Measurements from ENCODE around the gene SPACA6.
"Not testable (repeated sequence)": the region's sequence is repeated elsewhere in the genome, so short reads cannot be mapped to it uniquely, and the experiment has no call there.

SPACA6 gene, protein sequence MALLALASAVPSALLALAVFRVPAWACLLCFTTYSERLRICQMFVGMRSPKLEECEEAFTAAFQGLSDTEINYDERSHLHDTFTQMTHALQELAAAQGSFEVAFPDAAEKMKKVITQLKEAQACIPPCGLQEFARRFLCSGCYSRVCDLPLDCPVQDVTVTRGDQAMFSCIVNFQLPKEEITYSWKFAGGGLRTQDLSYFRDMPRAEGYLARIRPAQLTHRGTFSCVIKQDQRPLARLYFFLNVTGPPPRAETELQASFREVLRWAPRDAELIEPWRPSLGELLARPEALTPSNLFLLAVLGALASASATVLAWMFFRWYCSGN

DNA sequence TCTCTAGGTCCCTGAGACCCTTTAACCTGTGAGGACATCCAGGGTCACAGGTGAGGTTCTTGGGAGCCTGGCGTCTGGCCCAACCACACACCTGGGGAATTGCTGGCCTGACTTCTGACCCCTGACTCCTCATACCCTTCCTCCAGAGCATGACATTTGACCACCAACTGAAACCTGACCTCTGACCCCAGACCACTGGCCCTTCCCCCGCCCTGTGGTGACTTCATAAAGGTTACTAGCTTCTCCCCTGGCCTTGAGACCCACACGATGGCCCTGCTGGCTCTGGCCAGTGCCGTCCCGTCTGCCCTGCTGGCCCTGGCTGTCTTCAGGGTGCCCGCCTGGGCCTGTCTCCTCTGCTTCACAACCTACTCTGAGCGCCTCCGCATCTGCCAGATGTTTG lies at the start of gene SPACA6:
SPACA6 (plus strand) TSS at position 71 of the 400 bp plus-strand sequence; CDS start at position 268, 197 bp downstream.
- Histone ChIP-seq H3K9me3 (ENCODE audit: control insufficient read depth, insufficient read depth, low read length) (no peaks in the 10 kb centered on the region), H3K4me1 (ENCODE audit: control insufficient read depth, insufficient read depth, low read length) (peaks cover 2% of the 10 kb centered on the region; the same call in 1 of the 2 replicates), H3K36me3 (ENCODE audit: control insufficient read depth, insufficient read depth, low read length) (no peaks in the 10 kb centered on the region), H3K27ac (ENCODE audit: low read length) (no peak within 1 kb of the TSS), H3K27me3 (ENCODE audit: control insufficient read depth, insufficient read depth, low read length) (no peaks in the 10 kb centered on the region), H3K4me3 (ENCODE audit: low read length) (no peak within 1 kb of the TSS)
- no CpG with 5 or more reads among the region's 8 CpGs for WGBS (ENCODE audit: insufficient coverage, insufficient read length)
- DNase-seq (ENCODE audit: low read depth, low spot score) = no peak

DNA sequence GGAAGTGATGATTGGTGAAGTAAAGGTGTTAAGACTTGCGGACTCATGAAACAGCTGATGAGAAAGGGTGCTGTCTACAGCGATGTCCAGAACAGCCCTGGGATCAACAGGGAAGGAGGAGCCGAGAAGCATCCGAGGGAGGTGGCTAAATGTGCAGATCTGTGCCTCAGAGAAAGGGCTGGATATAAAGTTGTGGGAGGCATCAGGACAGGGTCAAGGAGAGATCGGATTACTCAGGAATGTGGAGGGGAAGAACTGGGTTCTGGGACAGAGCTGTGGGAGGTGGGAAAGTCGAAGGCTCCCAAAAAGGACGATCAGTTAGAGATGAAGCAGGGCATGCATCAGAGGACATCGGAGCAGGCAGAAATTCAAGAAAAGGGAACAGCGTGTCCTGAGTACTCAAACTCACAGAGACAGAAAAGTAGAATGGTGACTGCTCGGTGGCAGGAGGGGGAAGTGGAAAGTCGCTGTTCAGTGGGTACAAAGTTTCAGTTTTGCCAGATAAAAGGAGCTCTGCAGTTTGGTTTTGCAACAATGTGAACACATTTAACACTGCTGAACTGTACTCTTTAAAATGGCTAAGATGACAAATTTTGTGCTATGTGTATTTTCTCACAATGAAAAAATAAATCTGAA lies 48.4 kb upstream of the SPACA6 start:
- Histone ChIP-seq H3K27me3 (ENCODE audit: control insufficient read depth, insufficient read depth, low read length) (no peaks in the 10 kb centered on the region), H3K36me3 (ENCODE audit: control insufficient read depth, insufficient read depth, low read length) (no peaks in the 10 kb centered on the region), H3K4me1 (ENCODE audit: control insufficient read depth, insufficient read depth, low read length) (no peaks in the 10 kb centered on the region), H3K4me3 (ENCODE audit: low read length) (no peak overlapping the region), H3K27ac (ENCODE audit: low read length) (no peak overlapping the region), H3K9me3 (ENCODE audit: control insufficient read depth, insufficient read depth, low read length) (no peaks in the 10 kb centered on the region)
- WGBS (ENCODE audit: insufficient coverage, insufficient read length) = no CpG with 5 or more reads among the region's 11 CpGs
- DNase-seq (ENCODE audit: low read depth, low spot score) = no peak

DNA sequence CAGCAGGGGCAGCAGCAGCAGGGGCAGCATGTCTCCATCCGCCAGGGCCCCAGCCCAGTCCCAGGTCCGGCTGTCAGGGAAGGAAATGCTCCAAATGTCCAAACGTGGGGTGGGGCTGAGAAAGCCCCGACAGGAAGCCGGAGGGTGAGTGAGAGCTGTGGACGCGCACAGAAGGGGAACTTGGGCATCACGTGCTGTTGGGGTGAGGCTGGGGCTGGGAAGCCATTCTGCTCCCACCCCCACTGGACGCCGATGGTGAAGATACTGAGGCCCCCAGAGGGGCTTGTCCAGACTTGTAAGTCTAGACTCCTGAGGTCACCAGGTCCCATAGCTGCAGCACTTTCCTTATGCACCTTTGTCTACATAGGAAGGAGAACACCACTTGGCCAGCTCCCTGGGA lies 46.4 kb upstream of the SPACA6 start, which contains the start of gene SIGLEC14:
SIGLEC14 (minus strand) TSS at position 96 of the 400 bp plus-strand sequence; CDS start at position 30, 66 bp downstream.
- not testable (repeated sequence) for H3K9me3 ChIP-seq (ENCODE audit: control insufficient read depth, insufficient read depth, low read length); H3K36me3 ChIP-seq (ENCODE audit: control insufficient read depth, insufficient read depth, low read length); H3K27ac ChIP-seq (ENCODE audit: low read length); DNase-seq (ENCODE audit: low read depth, low spot score); H3K4me1 ChIP-seq (ENCODE audit: control insufficient read depth, insufficient read depth, low read length); H3K4me3 ChIP-seq (ENCODE audit: low read length); H3K27me3 ChIP-seq (ENCODE audit: control insufficient read depth, insufficient read depth, low read length)
- WGBS (ENCODE audit: insufficient coverage, insufficient read length) = no CpG with 5 or more reads among the region's 10 CpGs

DNA sequence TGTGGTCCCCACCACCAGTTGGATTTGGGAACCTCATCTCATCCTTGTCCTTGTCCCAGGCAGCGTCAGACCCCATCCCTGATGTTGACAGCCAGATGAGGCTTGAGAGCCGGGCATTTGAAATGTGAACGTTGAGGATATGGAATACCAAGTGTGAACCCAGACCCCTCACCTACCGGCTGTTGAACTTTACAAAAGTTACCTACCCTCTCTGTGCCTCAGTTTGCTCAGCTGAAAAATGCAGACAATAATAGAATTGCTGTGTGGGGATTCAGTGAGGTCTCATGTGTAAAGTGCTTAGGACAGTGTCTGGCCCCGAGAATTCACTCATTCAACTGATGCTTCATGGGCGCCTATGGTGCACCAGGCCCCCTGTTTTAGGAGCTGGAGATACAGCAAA lies 45.8 kb upstream of the SPACA6 start:
- no peak overlapping the region for H3K27ac ChIP-seq (ENCODE audit: low read length)

DNA sequence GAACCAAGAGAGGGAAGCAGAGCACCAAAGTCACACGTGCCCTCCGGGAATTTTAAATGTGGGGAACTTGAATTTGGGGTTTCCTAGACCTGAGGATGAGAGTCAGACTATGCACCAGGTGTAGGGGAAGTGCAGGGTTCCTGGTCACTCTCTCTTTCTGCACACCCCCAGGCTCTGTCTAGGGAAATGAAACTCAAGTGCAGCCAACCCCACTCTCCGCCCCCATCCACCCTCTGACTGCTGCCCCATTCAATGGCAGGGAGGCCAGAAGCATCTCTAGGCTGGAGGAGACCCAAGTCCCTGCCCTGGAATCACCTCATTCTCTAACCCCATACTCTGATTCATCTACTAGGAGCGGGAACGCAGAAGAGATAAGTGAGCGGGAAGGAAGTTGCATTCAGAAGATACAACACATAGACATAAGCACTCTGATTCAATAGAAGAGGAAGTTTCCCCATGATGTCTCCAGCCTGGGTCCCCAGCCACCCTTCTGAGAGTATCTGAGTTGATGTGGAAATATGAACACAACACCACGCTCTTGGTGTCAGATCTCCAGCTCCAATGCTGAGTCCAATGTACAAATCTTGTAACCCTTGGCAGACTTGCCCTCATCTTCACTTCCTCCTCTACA lies 41.8 kb upstream of the SPACA6 start:
- H3K27ac ChIP-seq (ENCODE audit: low read length) = no peak overlapping the region
- no peaks in the 10 kb centered on the region for H3K36me3 ChIP-seq (ENCODE audit: control insufficient read depth, insufficient read depth, low read length)
- DNase-seq (ENCODE audit: low read depth, low spot score) = no peak
- no peaks in the 10 kb centered on the region for H3K9me3 ChIP-seq (ENCODE audit: control insufficient read depth, insufficient read depth, low read length)
- H3K27me3 ChIP-seq (ENCODE audit: control insufficient read depth, insufficient read depth, low read length) = no peaks in the 10 kb centered on the region
- H3K4me1 ChIP-seq (ENCODE audit: control insufficient read depth, insufficient read depth, low read length) = no peaks in the 10 kb centered on the region
- no peak overlapping the region for H3K4me3 ChIP-seq (ENCODE audit: low read length)
- no CpG with 5 or more reads among the region's 7 CpGs for WGBS (ENCODE audit: insufficient coverage, insufficient read length)

More for the DNA sequence above, 45.8 kb upstream of the SPACA6 start:
- no CpG with 5 or more reads among the region's 6 CpGs for WGBS (ENCODE audit: insufficient coverage, insufficient read length)
- Histone ChIP-seq H3K4me1 (ENCODE audit: control insufficient read depth, insufficient read depth, low read length) (no peaks in the 10 kb centered on the region), H3K4me3 (ENCODE audit: low read length) (no peak overlapping the region), H3K27me3 (ENCODE audit: control insufficient read depth, insufficient read depth, low read length) (no peaks in the 10 kb centered on the region), H3K9me3 (ENCODE audit: control insufficient read depth, insufficient read depth, low read length) (no peaks in the 10 kb centered on the region), H3K36me3 (ENCODE audit: control insufficient read depth, insufficient read depth, low read length) (no peaks in the 10 kb centered on the region)
- DNase-seq (ENCODE audit: low read depth, low spot score) = no peak

DNA sequence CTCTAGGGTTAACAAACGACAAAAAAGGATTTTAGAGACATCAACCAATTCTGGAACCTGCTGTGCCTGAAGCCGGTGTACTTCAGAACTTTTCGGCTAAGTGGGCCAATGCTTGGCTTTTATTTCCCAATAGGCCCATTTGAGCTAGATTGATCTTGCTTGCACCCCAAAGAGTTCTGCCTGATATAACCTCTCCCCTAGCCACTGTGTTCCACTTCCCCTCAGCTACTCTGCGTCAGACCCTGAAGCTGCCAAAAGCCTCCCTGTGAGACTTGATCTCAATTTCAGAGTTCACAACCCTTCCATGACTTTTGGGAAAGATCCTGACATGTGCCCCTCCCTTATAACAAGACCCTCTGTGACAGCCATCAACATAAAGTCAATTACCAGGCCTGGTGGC lies 40.9 kb upstream of the SPACA6 start:
- Histone ChIP-seq H3K9me3 (ENCODE audit: control insufficient read depth, insufficient read depth, low read length) (no peaks in the 10 kb centered on the region), H3K36me3 (ENCODE audit: control insufficient read depth, insufficient read depth, low read length) (no peaks in the 10 kb centered on the region), H3K4me1 (ENCODE audit: control insufficient read depth, insufficient read depth, low read length) (peaks cover 2% of the 10 kb centered on the region; the same call in 1 of the 2 replicates), H3K27me3 (ENCODE audit: control insufficient read depth, insufficient read depth, low read length) (no peaks in the 10 kb centered on the region), H3K4me3 (ENCODE audit: low read length) (no peak overlapping the region), H3K27ac (ENCODE audit: low read length) (no peak overlapping the region)
- no CpG with 5 or more reads among the region's 4 CpGs for WGBS (ENCODE audit: insufficient coverage, insufficient read length)
- DNase-seq (ENCODE audit: low read depth, low spot score) = no peak

DNA sequence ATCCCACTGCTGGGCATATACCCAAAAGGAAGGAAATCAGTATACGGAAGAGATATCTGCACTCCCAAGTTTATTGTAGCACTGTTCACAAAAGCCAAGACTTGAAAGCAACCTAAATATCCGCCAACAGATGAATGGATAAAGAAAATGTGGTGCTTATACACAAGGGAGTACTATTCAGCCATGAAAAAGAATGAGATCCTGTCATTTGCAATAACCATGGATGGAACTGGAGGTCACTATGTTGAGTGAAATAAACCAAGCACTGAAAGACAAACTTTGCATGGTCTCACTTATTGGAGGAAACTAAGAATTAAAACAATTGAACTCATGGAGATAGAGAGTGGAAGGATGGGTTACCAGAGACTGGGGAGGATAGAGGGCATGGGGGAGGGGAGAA lies 40.0 kb upstream of the SPACA6 start:
- no CpG with 5 or more reads among the region's 2 CpGs for WGBS (ENCODE audit: insufficient coverage, insufficient read length)
- no peaks in the 10 kb centered on the region for H3K27me3 ChIP-seq (ENCODE audit: control insufficient read depth, insufficient read depth, low read length)
- no peak overlapping the region for H3K4me3 ChIP-seq (ENCODE audit: low read length)
- H3K36me3 ChIP-seq (ENCODE audit: control insufficient read depth, insufficient read depth, low read length) = no peaks in the 10 kb centered on the region
- DNase-seq (ENCODE audit: low read depth, low spot score) = no peak
- H3K27ac ChIP-seq (ENCODE audit: low read length) = no peak overlapping the region
- peaks cover 2% of the 10 kb centered on the region; the same call in 1 of the 2 replicates for H3K4me1 ChIP-seq (ENCODE audit: control insufficient read depth, insufficient read depth, low read length)
- H3K9me3 ChIP-seq (ENCODE audit: control insufficient read depth, insufficient read depth, low read length) = no peaks in the 10 kb centered on the region

DNA sequence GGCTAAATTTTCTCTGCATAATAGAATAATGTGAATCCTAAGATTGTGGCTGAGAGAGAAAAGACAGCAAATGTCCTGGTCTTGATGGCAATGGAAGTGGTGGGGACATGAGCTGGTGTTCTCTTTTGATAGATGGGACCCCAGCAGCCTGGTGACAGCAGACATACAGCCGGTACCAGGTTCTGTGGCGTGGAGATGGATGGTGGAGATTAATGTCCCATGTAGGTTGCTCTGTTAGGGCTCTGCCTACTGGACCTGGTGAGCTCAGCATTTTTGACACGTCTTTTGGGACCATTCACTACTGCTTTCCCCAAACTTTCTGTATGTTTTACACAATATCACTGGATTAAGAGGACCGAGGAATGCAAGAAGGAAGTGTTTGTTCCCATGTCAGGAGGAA lies 38.3 kb upstream of the SPACA6 start:
- Histone ChIP-seq H3K4me1 (ENCODE audit: control insufficient read depth, insufficient read depth, low read length) (peaks cover 2% of the 10 kb centered on the region; the same call in 1 of the 2 replicates), H3K27me3 (ENCODE audit: control insufficient read depth, insufficient read depth, low read length) (no peaks in the 10 kb centered on the region), H3K27ac (ENCODE audit: low read length) (no peak overlapping the region), H3K9me3 (ENCODE audit: control insufficient read depth, insufficient read depth, low read length) (no peaks in the 10 kb centered on the region), H3K36me3 (ENCODE audit: control insufficient read depth, insufficient read depth, low read length) (no peaks in the 10 kb centered on the region), H3K4me3 (ENCODE audit: low read length) (no peak overlapping the region)
- DNase-seq (ENCODE audit: low read depth, low spot score) = no peak
- no CpG with 5 or more reads among the region's 4 CpGs for WGBS (ENCODE audit: insufficient coverage, insufficient read length)

DNA sequence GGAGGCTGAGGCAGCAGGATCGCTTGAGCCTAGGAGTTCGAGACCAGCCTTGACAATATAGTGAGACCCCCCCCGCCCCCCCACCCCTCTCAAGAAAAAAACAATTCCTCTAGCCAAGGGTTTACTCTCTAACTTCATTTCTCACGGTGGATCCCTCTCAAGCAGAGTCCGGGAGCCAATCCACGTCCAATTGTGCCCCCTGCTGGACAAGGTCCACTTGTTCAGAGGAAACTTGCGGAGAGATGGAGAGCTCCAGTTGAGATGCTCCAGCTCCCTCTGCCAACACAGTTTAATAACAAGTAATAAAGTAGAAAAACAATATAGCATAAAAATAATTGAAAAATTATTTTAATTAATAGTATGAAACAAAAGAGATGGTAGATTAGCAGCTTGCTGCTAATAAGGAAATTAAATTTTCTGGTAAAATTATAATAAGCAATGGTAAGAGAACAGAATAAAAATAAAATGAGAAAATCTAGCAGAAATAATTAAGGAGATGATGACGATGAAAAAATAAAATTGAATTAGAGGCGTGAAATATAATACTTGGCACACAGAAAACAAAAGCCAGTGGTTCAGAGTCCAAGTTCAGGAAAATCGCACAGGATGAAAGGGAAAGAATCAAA lies 32.0 kb upstream of the SPACA6 start:
- peak; percentile 57 for DNase-seq (ENCODE audit: low read depth, low spot score)
- WGBS (ENCODE audit: insufficient coverage, insufficient read length) = 100% methylated on average over 2 of the region's 10 CpGs

DNA sequence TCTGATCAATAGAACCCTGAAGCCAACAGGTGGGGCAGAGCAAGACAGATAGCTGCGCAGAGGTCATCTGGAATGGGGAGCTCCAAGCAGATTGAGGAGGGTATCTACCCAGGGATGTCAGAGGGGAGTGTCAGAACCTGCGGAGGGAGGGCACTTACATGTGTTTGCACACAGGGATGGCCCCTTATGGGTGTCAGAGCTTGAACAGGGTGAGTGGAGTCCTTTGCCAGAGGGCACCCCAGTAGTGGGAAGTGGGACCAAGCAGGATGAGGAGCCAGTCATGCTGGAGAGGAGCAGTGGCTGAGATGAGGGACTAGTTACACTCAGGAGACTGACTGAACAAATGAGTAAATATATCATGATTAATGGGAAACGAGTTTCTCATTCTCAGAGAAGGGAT lies 29.5 kb upstream of the SPACA6 start:
- no peaks in the 10 kb centered on the region for H3K9me3 ChIP-seq (ENCODE audit: control insufficient read depth, insufficient read depth, low read length)
- no peak for DNase-seq (ENCODE audit: low read depth, low spot score)
- H3K36me3 ChIP-seq (ENCODE audit: control insufficient read depth, insufficient read depth, low read length) = no peaks in the 10 kb centered on the region
- no peaks in the 10 kb centered on the region for H3K4me1 ChIP-seq (ENCODE audit: control insufficient read depth, insufficient read depth, low read length)
- no peak overlapping the region for H3K27ac ChIP-seq (ENCODE audit: low read length)
- no peaks in the 10 kb centered on the region for H3K27me3 ChIP-seq (ENCODE audit: control insufficient read depth, insufficient read depth, low read length)
- WGBS (ENCODE audit: insufficient coverage, insufficient read length) = no CpG with 5 or more reads among the region's 3 CpGs
- no peak overlapping the region for H3K4me3 ChIP-seq (ENCODE audit: low read length)

More for the DNA sequence above, 32.0 kb upstream of the SPACA6 start:
- Histone ChIP-seq H3K36me3 (ENCODE audit: control insufficient read depth, insufficient read depth, low read length) (no peaks in the 10 kb centered on the region), H3K4me3 (ENCODE audit: low read length) (no peak overlapping the region), H3K9me3 (ENCODE audit: control insufficient read depth, insufficient read depth, low read length) (no peaks in the 10 kb centered on the region), H3K27me3 (ENCODE audit: control insufficient read depth, insufficient read depth, low read length) (no peaks in the 10 kb centered on the region), H3K4me1 (ENCODE audit: control insufficient read depth, insufficient read depth, low read length) (peaks cover 2% of the 10 kb centered on the region; the same call in 1 of the 2 replicates), H3K27ac (ENCODE audit: low read length) (no peak overlapping the region)
